Loucy (cell line): ENCODE results near the gene CGB8.
"Not testable (repeated sequence)": the region's sequence is repeated elsewhere in the genome, so short reads cannot be mapped to it uniquely, and the experiment has no call there.

Source experiments
- H2AFZ ChIP-seq: fragments of 200-600 bp; sonication (generic); 2 replicates; pipeline ENCODE4 v1.6.0; 2016; ENCODE audit warnings: antibody characterized with exemption, mild to moderate bottlenecking, low read length, moderate library complexity
- H3F3A ChIP-seq: fragments of 200-600 bp; 2 replicates; pipeline ENCODE4 v1.6.0; 2016; ENCODE audit warnings: antibody characterized with exemption, low read depth, mild to moderate bottlenecking
- H3K27me3 ChIP-seq: fragments of 200-600 bp; sonication (generic); 2 replicates; pipeline ENCODE4 v1.6.1; 2014; ENCODE audit warnings: low read length, mild to moderate bottlenecking; ENCODE audit not compliant: insufficient read depth, poor library complexity, severe bottlenecking
- H3K36me3 ChIP-seq: fragments of 200-600 bp; sonication (generic); 2 replicates; pipeline ENCODE4 v1.6.1; 2016; ENCODE audit warnings: low read length; ENCODE audit not compliant: insufficient read depth
- H3K4me1 ChIP-seq: fragments of 200-600 bp; sonication (generic); 2 replicates; pipeline ENCODE4 v1.5.1; 2014; ENCODE audit warnings: low read length, mild to moderate bottlenecking; ENCODE audit not compliant: insufficient read depth, poor library complexity, severe bottlenecking
- H3K4me2 ChIP-seq: fragments of 200-600 bp; sonication (generic); 2 replicates; pipeline ENCODE4 v1.6.0; 2014; ENCODE audit warnings: antibody characterized with exemption, low read length, low read depth, mild to moderate bottlenecking; ENCODE audit not compliant: poor library complexity, severe bottlenecking
- H3K4me3 ChIP-seq: fragments of 200-600 bp; sonication (generic); 2 replicates; pipeline ENCODE4 v1.5.1; 2014; ENCODE audit warnings: low read length, mild to moderate bottlenecking, mixed read lengths; ENCODE audit not compliant: poor library complexity, severe bottlenecking
- H3K79me2 ChIP-seq: fragments of 200-600 bp; sonication (generic); 2 replicates; pipeline ENCODE4 v1.6.1; 2014; ENCODE audit warnings: low read length; ENCODE audit not compliant: insufficient read depth
- H3K9ac ChIP-seq: fragments of 200-600 bp; sonication (generic); 2 replicates; pipeline ENCODE4 v1.6.0; 2014; ENCODE audit warnings: mild to moderate bottlenecking, low read depth, low read length, moderate library complexity; ENCODE audit not compliant: poor library complexity, severe bottlenecking
- H3K9me2 ChIP-seq: fragments of 200-600 bp; sonication (generic); replicated peaks from 2 replicates; pipeline ENCODE4 v1.6.1; 2016; ENCODE audit warnings: low read depth, low read length, mixed read lengths
- H3K9me3 ChIP-seq: fragments of 200-600 bp; sonication (generic); 2 replicates; pipeline ENCODE4 v1.6.1; 2014; ENCODE audit warnings: mild to moderate bottlenecking, antibody characterized with exemption, low read length, low read depth; ENCODE audit not compliant: insufficient read depth
- H4K20me1 ChIP-seq: fragments of 200-600 bp; sonication (generic); 2 replicates; pipeline ENCODE4 v1.6.0; 2014; ENCODE audit warnings: antibody characterized with exemption, low read length, mild to moderate bottlenecking; ENCODE audit not compliant: insufficient read depth, poor library complexity, severe bottlenecking
- CTCF ChIP-seq: fragments of 200-600 bp; sonication (generic); conservative IDR thresholded peaks from 2 replicates; pipeline ENCODE4 v1.5.1; 2014; ENCODE audit warnings: mild to moderate bottlenecking, antibody characterized with exemption, low read length
- EZH2phosphoT487 ChIP-seq: fragments of 200-600 bp; IDR thresholded peaks from 2 replicates; pipeline ENCODE4 v1.6.1; 2018; ENCODE audit warnings: antibody characterized with exemption, mild to moderate bottlenecking, moderate library complexity, borderline replicate concordance

The CGB8 gene

DNA sequence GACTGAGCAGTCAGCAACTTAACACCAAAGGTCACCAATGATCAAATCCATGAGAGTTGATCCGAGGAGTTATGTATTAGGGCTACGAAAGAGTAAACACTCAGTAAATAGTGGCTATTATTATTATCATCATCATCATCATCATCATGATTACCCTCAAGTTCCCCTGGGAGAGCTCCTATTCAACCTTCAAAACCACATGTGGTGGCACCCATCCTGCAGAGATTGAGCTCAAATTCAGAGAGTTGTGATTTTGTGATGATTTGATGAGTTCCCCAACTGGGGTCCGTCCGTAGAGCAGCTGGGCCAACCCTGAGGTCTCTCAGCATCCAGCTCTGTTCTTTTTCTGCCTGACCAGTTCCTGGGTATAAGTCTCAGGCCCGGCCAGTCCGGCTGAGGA is 23.8 kb downstream of the CGB8 start:
- H3K27me3 ChIP-seq, H3K36me3 ChIP-seq, H2AFZ ChIP-seq, H3F3A ChIP-seq, H3K9me2 ChIP-seq, H3K4me2 ChIP-seq, H3K4me1 ChIP-seq, H3K79me2 ChIP-seq, H4K20me1 ChIP-seq, H3K9me3 ChIP-seq, H3K4me3 ChIP-seq, H3K9ac ChIP-seq: not testable (repeated sequence)

- H3K36me3 ChIP-seq, H4K20me1 ChIP-seq, H3K4me2 ChIP-seq, H2AFZ ChIP-seq, H3K9ac ChIP-seq, H3K4me3 ChIP-seq, H3F3A ChIP-seq, H3K27me3 ChIP-seq, H3K9me3 ChIP-seq, H3K4me1 ChIP-seq, H3K9me2 ChIP-seq, H3K79me2 ChIP-seq: not testable (repeated sequence)
These were observed 24.7 kb downstream of the CGB8 start, which contains the start of gene CGB3 for GRCh38 chr19:49024233-49024632. Gene CGB3 (minus strand): TSS chr19:49024333. CDS start chr19:49023971, 362 bp downstream.

DNA sequence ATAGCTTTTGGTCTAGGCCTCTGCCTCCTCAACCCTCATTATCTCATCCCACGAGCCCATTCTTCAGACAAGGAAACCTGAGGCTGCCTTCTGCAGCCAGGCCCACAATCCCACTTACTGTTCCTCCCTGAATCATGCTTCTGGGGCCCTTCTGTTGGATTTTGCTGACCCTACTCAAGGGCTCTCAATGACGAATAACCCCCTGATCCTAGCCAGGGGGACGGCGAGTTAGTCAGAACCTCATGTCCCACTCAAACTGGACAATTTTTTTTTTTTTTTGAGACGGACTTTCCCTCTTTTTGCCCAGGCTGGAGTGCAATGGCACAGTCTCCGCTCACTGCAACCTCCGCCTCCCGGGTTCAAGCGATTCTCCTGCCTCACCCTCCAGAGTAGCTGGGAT is 26.8 kb downstream of the CGB8 start:
- Histone ChIP-seq H3K36me3 (no peaks in the 10 kb centered on the region; the same call in 1 of the 2 replicates), H4K20me1 (no peaks in the 10 kb centered on the region), H3K79me2 (no peaks in the 10 kb centered on the region), H3K4me1 (peaks cover 7% of the 10 kb centered on the region), H3K27me3 (no peaks in the 10 kb centered on the region), H3F3A (no peaks in the 10 kb centered on the region), H3K4me2 (no peak overlapping the region), H3K4me3 (no peak overlapping the region), H2AFZ (no peak overlapping the region), H3K9me2 (no peaks in the 10 kb centered on the region), H3K9me3 (no peaks in the 10 kb centered on the region), H3K9ac (no peak overlapping the region)
- no peak for TF ChIP-seq EZH2phosphoT487

DNA sequence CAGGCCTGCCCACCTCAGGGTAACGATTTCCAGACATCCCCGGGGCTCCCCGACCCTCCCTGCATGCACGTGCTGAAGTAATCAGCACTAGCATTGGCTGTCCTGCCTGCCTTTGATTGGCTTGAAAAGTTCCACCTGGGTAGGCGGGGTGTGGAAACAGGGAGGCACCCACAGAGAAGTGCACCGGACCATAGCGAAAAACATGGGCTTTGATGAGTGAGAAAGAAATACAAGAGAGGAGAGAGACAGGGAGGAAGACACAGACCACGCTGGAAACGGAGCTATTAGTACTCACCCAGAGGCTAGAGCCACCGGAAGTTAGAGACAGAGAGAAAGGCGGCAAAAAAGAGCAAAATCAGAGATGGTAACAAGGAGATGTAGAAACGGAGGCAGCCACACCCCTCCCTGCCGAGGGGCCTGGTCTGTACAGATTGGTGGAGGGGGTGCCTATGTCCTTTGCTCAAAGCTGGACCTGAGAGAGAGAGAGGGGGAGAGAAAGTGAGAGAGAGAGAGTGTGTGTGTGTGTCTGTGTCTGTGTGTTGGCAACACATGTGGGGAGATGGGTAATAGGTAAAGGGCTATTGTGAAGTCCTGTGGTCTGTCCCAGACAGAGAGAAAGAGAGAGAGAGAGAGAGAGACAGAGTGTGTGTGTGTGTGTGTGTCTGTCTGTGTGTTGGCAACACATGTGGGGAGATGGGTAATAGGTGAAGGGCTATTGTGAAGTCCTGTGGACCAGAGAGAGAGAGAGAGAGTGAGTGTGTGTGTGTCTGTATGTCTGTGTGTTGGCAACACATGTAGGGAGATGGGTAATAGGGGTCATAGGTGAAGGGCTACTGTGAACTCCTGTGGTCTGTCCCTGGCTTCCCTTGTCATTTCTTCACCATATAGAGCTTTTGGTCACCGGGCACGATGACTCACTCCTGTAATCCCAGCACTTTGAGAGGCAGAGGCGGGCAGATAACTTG is 27.7 kb downstream of the CGB8 start:
- Histone ChIP-seq H3K4me2 (peak overlapping the region; percentile 18), H3K79me2 (no peaks in the 10 kb centered on the region), H3K4me1 (peaks cover 7% of the 10 kb centered on the region), H4K20me1 (no peaks in the 10 kb centered on the region), H3F3A (no peaks in the 10 kb centered on the region), H3K9me3 (no peaks in the 10 kb centered on the region), H3K4me3 (peak overlapping the region; percentile 7), H3K36me3 (no peaks in the 10 kb centered on the region; the same call in 1 of the 2 replicates), H3K9me2 (no peaks in the 10 kb centered on the region), H2AFZ (no peak overlapping the region), H3K9ac (no peak overlapping the region), H3K27me3 (no peaks in the 10 kb centered on the region)
- no peak for TF ChIP-seq EZH2phosphoT487
- no peak for TF ChIP-seq CTCF
